Measurements from ENCODE around the gene ANKS6.
A peak's percentile ranks its signal among the peaks of the same experiment; 100 is the strongest.

ANKS6 gene

DNA sequence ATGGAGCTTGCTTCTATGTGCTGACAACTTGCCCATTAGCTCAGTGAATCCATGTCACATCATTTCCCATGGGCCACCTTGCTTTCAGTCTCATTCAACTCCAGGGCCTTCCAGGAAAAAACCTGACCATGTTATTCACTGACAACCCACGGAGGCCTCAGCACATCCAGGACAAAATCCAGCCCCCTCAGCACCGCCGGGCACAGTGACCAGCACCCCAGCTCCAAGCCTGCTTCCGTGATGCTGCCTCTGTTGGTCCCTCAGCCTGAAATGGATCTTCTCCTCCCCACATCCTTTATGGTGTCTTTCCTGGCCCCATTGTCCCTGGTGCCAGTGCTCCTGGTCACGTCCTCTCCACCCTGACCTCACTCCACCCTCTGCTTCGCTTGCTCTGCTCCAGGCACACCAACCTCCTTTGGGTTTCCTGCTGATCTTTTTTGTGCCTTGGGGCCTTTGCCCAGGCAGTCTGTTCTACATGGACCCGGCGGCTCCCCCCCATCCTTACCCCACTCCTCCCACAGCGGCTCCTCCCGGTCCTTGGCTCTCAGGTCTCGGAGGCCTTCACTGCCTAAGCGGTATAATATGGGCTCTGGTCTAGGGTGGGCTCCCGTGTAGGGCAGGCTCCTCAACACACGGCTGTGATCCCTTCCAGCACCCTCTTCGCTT lies 25.0 kb downstream of the ANKS6 start:
- DNase-seq, result no peak

- DNase-seq, result no peak
Measured at GRCh38 chr9:98770717-98771116, 25.6 kb downstream of the ANKS6 start.

DNA sequence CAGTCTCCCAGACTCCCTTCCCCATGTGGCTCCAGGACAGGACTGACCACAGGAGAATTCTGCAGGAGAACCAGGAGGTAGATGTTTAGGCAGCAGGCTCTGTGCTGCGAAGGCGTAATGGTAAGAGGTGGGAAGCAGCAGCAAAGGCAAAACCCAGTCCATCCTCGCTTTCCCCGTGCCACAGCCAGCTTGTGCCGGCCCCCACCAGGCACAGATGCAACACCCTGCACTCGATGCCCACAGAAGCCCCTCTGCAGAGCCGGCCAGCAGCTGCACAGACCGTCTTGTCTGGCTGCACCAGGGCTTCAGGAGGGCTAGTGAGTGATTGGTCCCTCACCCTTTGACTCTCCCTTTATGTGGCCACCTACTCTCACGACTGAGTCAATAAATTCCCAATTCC lies 28.0 kb downstream of the ANKS6 start:
- DNase-seq, result no peak

GRCh38 chr9:98767915-98768314 lies 28.4 kb downstream of the ANKS6 start:
- no peak for DNase-seq

DNA sequence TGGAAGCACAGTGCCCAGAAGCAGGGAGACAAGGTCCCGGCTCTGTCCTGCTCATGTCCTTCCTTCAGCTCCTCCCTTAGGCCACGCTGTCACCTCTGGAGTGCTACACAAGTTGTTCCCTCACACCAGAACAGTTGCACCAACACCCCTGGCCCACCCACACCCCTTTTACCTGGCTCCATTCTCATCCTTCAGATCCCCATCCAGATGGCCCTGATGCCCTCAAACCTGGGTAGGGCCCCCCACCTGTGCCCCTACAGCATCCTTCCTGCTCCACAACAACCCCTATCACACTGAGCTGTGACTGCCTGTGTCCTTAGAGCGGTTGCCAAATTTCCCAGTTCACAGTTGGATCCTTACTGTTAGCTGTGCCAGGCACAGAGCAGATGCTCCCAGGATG lies 29.2 kb downstream of the ANKS6 start:
- no peak for DNase-seq

GRCh38 chr9:98766586-98766985 lies 29.8 kb downstream of the ANKS6 start:
- peak; percentile 67 for DNase-seq

GRCh38 chr9:98765256-98765655 lies 31.1 kb downstream of the ANKS6 start:
- no peak for DNase-seq

DNA sequence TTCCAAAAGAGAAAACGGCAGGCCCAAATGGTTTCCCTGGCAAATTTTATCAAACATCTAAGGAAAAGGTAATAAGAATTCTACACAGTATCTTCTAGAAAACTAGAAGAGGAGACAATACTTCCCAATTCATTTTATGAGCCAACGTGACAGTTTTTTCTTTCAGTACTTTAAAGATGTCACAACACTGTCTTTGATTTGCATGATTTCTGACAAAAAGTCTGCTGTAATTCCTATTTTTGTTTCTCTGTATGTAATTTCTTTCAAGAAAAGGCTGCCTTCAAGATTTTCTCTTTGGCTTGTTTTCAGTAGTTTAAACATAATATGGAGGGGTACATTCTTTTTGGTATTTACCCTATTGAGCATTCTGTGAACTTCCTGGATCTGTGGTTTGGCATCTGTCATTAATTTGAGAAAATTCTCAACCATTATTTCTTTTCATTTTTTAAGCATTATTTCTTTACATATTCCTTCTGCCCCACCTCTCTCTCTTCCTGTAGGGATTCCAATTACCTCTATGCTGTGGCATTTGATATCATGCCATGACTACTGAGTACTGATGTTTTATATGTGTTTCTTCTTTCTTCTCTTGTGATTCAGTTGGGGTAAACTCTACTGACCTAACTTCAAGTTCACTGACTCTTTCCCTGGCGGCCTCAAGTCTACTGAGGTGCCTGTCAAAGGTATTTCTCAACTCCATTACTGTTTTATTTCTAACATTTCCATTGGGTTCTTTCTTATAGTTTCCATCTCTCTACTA lies 32.2 kb downstream of the ANKS6 start:
- peak; percentile 12 for DNase-seq

- DNase-seq, result no peak
Measured at GRCh38 chr9:98760231-98760630, 36.1 kb downstream of the ANKS6 start.

DNA sequence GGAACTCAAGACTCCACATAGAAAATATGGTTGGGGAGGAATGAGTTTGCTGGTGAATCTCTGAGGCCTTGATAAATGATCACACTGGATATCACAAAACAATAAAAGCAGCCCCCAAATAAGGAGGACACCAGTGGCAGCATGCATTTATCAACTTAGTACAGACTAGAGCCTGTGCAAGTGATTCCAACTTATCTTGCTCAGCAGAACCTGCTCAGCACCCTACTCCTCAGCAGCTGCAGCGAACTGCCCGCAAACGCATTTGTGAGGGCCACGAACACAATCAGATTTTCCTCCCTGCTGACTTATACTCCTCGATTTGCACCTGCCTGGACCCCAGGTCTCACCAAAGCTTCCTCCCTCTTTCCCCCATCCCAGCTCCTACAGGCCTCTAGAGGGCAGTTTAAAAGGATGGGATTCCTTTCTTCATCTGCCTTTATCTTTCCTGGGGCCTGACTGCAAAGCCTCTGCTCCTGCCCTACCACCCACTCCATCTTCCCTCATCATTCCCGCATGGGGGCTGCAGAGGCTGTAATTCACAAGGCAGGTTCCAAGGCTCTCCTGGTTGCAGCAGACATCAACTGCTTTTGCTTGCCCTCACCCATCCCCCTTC lies 41.2 kb downstream of the ANKS6 start:
- no peak for DNase-seq

DNA sequence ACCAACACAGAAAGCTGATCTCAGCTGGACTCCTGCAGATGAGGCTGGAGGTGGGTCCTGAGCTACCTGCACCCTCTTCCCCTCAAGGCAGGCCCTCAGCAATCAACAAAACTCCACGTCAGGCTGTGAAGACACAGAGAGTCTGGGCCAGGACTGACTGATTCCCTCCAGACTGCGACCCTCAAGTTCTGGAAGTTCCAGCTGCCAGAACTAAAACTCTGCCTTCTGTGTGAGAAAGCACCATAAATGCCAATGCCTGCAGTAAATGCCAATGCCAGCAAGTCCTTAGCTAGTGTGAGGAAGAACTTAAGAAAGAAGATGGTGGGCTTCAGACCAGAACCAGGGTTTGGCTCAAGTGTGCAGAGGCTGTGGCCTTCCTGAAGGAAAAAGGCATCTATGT lies 45.1 kb downstream of the ANKS6 start:
- no peak for DNase-seq

GRCh38 chr9:98750364-98751060 lies 45.8 kb downstream of the ANKS6 start:
- peak; percentile 53 for DNase-seq

- DNase-seq, result no peak
Measured at GRCh38 chr9:98747476-98747875, 48.9 kb downstream of the ANKS6 start.

DNA sequence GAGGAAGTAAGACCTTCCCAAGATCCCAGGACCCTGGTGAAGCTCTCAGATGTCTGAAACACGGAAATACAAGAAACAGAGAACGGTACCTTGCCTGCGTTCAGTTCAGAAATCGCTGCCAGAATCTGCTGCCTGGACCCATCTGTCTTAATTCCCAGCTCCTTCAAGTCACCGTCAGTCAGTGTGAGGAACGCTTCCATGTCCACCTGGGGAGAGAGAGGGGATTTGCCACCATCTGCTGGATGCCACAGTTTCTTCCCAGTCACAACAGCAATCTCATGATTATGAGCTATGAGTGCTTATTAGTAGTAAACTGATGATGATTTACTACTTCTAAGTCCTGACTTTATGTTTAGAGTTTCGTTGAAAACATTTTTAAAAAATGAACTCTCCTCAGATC lies 50.9 kb downstream of the ANKS6 start:
- no peak for DNase-seq

GRCh38 chr9:98743818-98744611 lies 52.3 kb downstream of the ANKS6 start:
- DNase-seq, result no peak

GRCh38 chr9:98743329-98743728 lies 53.0 kb downstream of the ANKS6 start:
- no peak for DNase-seq

GRCh38 chr9:98742325-98743280 lies 53.8 kb downstream of the ANKS6 start:
- no peak for DNase-seq

- no peak for DNase-seq
Measured at GRCh38 chr9:98740226-98740881, 56.0 kb downstream of the ANKS6 start.

DNA sequence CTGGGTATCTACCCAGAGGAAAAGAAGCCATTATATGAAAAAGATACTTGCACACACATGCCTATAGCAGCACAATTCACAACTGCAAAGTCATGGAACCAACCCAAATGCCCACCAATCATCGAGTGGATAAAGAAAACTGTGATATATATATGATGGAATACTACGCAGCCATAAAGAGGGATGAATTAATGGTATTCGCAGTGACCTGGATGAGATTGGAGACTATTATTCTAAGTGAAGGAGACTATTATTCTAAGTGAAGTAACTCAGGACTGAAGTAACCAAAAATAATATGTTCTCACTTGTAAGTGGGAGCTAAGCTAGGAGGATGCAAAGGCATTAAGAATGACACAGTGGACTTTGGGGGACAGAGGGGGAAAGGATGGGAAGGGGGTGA lies 57.6 kb downstream of the ANKS6 start:
- DNase-seq, result no peak

GRCh38 chr9:98736226-98736625 lies 60.1 kb downstream of the ANKS6 start:
- DNase-seq, result no peak

GRCh38 chr9:98732801-98733200 lies 63.6 kb downstream of the ANKS6 start:
- no peak for DNase-seq
